Esophagus (tissue), 2 donors: ENCODE results near the gene KRTAP5-11. TPM values are rescaled to one million over a fixed set of nuclear protein-coding genes. Genes with fewer than 3 reads are reported as not detected.
"Not testable (repeated sequence)": the region's sequence is repeated elsewhere in the genome, so short reads cannot be mapped to it uniquely, and the experiment has no call there.

Source experiments
- H3K27ac ChIP-seq, 2 donors: one replicate each; pipeline ENCODE4 v1.5.1; 2013; ENCODE audit warnings: low read depth in 2 of 2, mild to moderate bottlenecking in 2 of 2, inconsistent platforms in 1 of 2, low read length in 1 of 2, moderate library complexity in 1 of 2
- H3K27me3 ChIP-seq, 2 donors: one replicate each; pipeline ENCODE4 v1.6.1; 2013; ENCODE audit warnings: low read length in 2 of 2, control low read depth in 1 of 2, mild to moderate bottlenecking in 1 of 2; ENCODE audit not compliant: insufficient read depth in 2 of 2, control insufficient read depth in 1 of 2
- H3K36me3 ChIP-seq, 2 donors: one replicate each; pipeline ENCODE4 v1.6.1; 2013; ENCODE audit warnings: low read length in 1 of 2; ENCODE audit not compliant: control insufficient read depth in 2 of 2, insufficient read depth in 2 of 2
- H3K4me1 ChIP-seq, 2 donors: one replicate each; pipeline ENCODE4 v1.6.1; 2013; ENCODE audit warnings: low read length in 1 of 2; ENCODE audit not compliant: control insufficient read depth in 2 of 2, insufficient read depth in 2 of 2
- H3K4me3 ChIP-seq, 2 donors: one replicate each; pipeline ENCODE4 v1.5.1; 2013; ENCODE audit warnings: low read length in 2 of 2, mild to moderate bottlenecking in 2 of 2, low read depth in 1 of 2, moderate library complexity in 1 of 2
- H3K9me3 ChIP-seq, 2 donors: one replicate each; pipeline ENCODE4 v1.6.1; 2013; ENCODE audit warnings: mild to moderate bottlenecking in 2 of 2, low read depth in 1 of 2, low read length in 1 of 2, moderate library complexity in 1 of 2; ENCODE audit not compliant: control insufficient read depth in 2 of 2, insufficient read depth in 1 of 2
- WGBS, 2 donors: extraction: QIAGEN DNeasy Blood & Tissue Kit; methylation state at CpG; one replicate each; pipeline ENCODE4 v1.1.7; 2013; 5-methylcytosine and 5-hydroxymethylcytosine counted together
- polyA plus RNA-seq, 2 donors: library from polyadenylated mRNA; stranded (reverse); fragments of 200-250 nt; gene quantifications; one replicate each; pipeline ENCODE4 v1.2.3, GENCODE V29; 2013
- donor health status: healthy with polysubstance abuse.
- donor health status: Bipolar disorder and iron deficiency.

Gene KRTAP5-11
- polyA plus RNA-seq, 2 donors: not detected

GRCh38 chr11:71582969-71583368 is 294 bp upstream of the KRTAP5-11 start:
- H3K9me3 ChIP-seq, H3K27ac ChIP-seq, H3K27me3 ChIP-seq, H3K36me3 ChIP-seq, H3K4me1 ChIP-seq, H3K4me3 ChIP-seq: not testable (repeated sequence)
- 79 to 86% methylated on average over 2 of the region's 2 CpGs for WGBS, 2 donors

GRCh38 chr11:71581826-71582225 is 849 bp downstream of the KRTAP5-11 start:
- 82 to 85% methylated on average over 4 of the region's 4 CpGs for WGBS, 2 donors
- Histone ChIP-seq H3K4me1 (no peaks in the 10 kb centered on the region), H3K27me3 (no peaks in the 10 kb centered on the region), H3K4me3 (no peak overlapping the region), H3K9me3 (no peaks in the 10 kb centered on the region), H3K27ac (no peak overlapping the region), H3K36me3 (no peaks in the 10 kb centered on the region)

- WGBS, 2 donors: 5 to 10% methylated on average over 8 of the region's 8 CpGs
- Histone ChIP-seq H3K4me1 (no peaks in the 10 kb centered on the region), H3K36me3 (no peaks in the 10 kb centered on the region), H3K27ac (no peak overlapping the region), H3K4me3 (no peak overlapping the region), H3K9me3 (no peaks in the 10 kb centered on the region), H3K27me3 (peaks cover 0 to 3% of the 10 kb centered on the region in 2 donors)
Measured at GRCh38 chr11:71580057-71581003, 2.3 kb downstream of the KRTAP5-11 start.

GRCh38 chr11:71579513-71579912 is 3.2 kb downstream of the KRTAP5-11 start:
- H3K9me3 ChIP-seq, H3K27me3 ChIP-seq, H3K36me3 ChIP-seq, H3K4me3 ChIP-seq, H3K4me1 ChIP-seq, H3K27ac ChIP-seq: not testable (repeated sequence)
- 65 to 66% methylated on average over 7 of the region's 7 CpGs for WGBS, 2 donors

GRCh38 chr11:71577469-71578004 is 5.1 kb downstream of the KRTAP5-11 start:
- Histone ChIP-seq H3K4me1 (no peaks in the 10 kb centered on the region), H3K27ac (no peak overlapping the region), H3K9me3 (no peaks in the 10 kb centered on the region), H3K36me3 (no peaks in the 10 kb centered on the region), H3K27me3 (peaks cover 3% of the 10 kb centered on the region in 2 donors), H3K4me3 (no peak overlapping the region)
- WGBS, 2 donors: 91 to 92% methylated on average over 7 of the region's 7 CpGs

- H3K4me3 ChIP-seq, H3K27me3 ChIP-seq, H3K36me3 ChIP-seq, H3K4me1 ChIP-seq, H3K27ac ChIP-seq, H3K9me3 ChIP-seq: not testable (repeated sequence)
- WGBS, 2 donors: 90 to 93% methylated on average over 32 to 38 of the region's 41 CpGs
Measured at GRCh38 chr11:71576688-71577465, 5.8 kb downstream of the KRTAP5-11 start.

GRCh38 chr11:71575723-71576424 is 6.8 kb downstream of the KRTAP5-11 start:
- no peak overlapping the region for H3K27ac ChIP-seq
- no peaks in the 10 kb centered on the region for H3K36me3 ChIP-seq
- no peak overlapping the region for H3K4me3 ChIP-seq
- H3K4me1 ChIP-seq: no peaks in the 10 kb centered on the region
- WGBS, 2 donors: 76 to 84% methylated on average over 4 of the region's 4 CpGs
- H3K9me3 ChIP-seq: no peaks in the 10 kb centered on the region
- peaks cover 3% of the 10 kb centered on the region in 2 donors for H3K27me3 ChIP-seq

- H3K4me3 ChIP-seq: no peak overlapping the region
- no peaks in the 10 kb centered on the region for H3K9me3 ChIP-seq
- 69 to 70% methylated on average over 5 of the region's 5 CpGs for WGBS, 2 donors
Measured at GRCh38 chr11:71574418-71574817, 8.3 kb downstream of the KRTAP5-11 start.

GRCh38 chr11:71572811-71573210 is 9.9 kb downstream of the KRTAP5-11 start:
- Histone ChIP-seq H3K9me3 (no peaks in the 10 kb centered on the region), H3K27ac (no peak overlapping the region), H3K36me3 (no peaks in the 10 kb centered on the region), H3K27me3 (peaks cover 3% of the 10 kb centered on the region in 2 donors), H3K4me1 (peaks cover 0 to 3% of the 10 kb centered on the region in 2 donors), H3K4me3 (no peak overlapping the region)
- WGBS, 2 donors: 75 to 79% methylated on average over 11 of the region's 11 CpGs

More at GRCh38 chr11:71574418-71574817, 8.3 kb downstream of the KRTAP5-11 start:
- Histone ChIP-seq H3K27ac (no peak overlapping the region), H3K36me3 (no peaks in the 10 kb centered on the region), H3K27me3 (peaks cover 3% of the 10 kb centered on the region in 2 donors), H3K4me1 (no peaks in the 10 kb centered on the region)
